ENCODE measurements around the gene LSR. TPM values are rescaled to one million over a fixed set of nuclear protein-coding genes. Genes with fewer than 3 reads are reported as not detected.

Gene LSR
- total RNA-seq, 2 experiments from 2014 or later: 20.0 to 20.6 TPM

DNA sequence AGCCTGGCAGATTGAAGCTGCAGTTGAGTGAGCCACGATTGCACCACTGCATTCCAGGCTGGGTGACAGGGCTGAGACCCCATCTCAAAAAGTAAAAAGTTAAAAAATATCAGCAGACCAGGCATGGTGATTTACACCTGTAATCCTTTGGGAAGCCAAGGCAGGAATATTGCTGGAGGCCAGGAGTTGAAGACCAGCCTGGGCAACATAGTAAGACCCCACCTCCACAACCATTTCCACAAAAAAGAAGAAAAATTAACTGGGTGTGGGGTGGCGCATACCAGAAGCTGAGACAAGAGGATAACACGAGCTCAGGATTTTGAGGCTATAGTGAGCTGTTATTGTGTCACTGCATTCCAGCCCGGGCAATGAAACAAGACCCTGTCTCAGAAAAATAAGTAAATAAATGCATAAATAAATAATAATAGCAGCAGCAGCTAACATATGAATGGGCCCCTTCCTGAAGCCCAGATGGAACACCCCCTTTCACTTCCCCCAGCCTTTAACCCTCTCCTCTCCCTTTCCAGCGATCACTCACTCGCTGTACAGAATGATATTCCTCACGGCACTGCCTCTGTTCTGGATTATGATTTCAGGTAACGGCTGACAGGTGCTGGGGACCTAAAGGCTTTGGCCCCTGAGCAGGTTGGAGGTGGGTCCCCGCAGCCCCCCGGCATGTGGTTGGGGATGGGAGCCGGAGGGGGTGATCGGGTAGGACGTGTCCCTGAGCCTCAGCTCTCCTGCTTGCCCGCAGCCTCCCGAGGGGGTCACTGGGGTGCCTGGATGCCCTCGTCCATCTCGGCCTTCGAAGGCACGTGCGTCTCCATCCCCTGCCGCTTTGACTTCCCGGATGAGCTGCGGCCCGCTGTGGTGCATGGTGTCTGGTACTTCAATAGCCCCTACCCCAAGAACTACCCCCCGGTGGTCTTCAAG, 46.3 kb downstream of the LSR start:
- intact Hi-C loops (cut with micrococcal nuclease): no loop called here
- DNase-seq (no peak), ATAC-seq (no peak)
- H3K9me3 Mint-ChIP-seq: no peaks in the 10 kb centered on the region
- no peak for TF ChIP-seq CTCF (IDR thresholded peaks at IDR 0.05)
- H3K27ac Mint-ChIP-seq: peak overlapping the region; percentile 31
- no peaks in the 10 kb centered on the region for H3K36me3 Mint-ChIP-seq (ENCODE audit: low read depth)
- ChIA-PET CTCF (interaction anchor here (1.0 to 1.6 kb wide), 7 partner anchors 10 to 228 kb away, joined by 3 to 4 read pairs (median 4); partner anchors contain the start of gene HAMP), POLR2A (interaction anchor here (1.1 to 1.4 kb wide), 3 partner anchors 89 to 228 kb away, joined by 3 to 4 read pairs (median 3); no protein-coding TSS in a partner anchor)
- H3K4me1 Mint-ChIP-seq (ENCODE audit: low read depth): peaks cover 9% of the 10 kb centered on the region
- H3K27me3 Mint-ChIP-seq: no peaks in the 10 kb centered on the region
- H3K4me3 Mint-ChIP-seq: no peak overlapping the region

GRCh38 chr19:35295792-35296462, 47.1 kb downstream of the LSR start:
- H3K4me3 Mint-ChIP-seq: peak overlapping the region; percentile 15
- ChIA-PET POLR2A (interaction anchor here (0.7 to 1.4 kb wide), 4 partner anchors 14 to 229 kb away, joined by 3 to 4 read pairs (median 3); partner anchors contain the start of gene HAMP), CTCF (interaction anchor here (1.1 to 1.4 kb wide), 5 partner anchors 10 to 229 kb away, joined by 3 to 4 read pairs (median 3); partner anchors contain the start of gene HAMP)
- H3K4me1 Mint-ChIP-seq (ENCODE audit: low read depth): peaks cover 9% of the 10 kb centered on the region
- H3K27ac Mint-ChIP-seq: peak overlapping the region; percentile 46
- intact Hi-C loops (cut with micrococcal nuclease): no loop called here
- DNase-seq: peak; percentile 71
- no peaks in the 10 kb centered on the region for H3K27me3 Mint-ChIP-seq
- H3K36me3 Mint-ChIP-seq (ENCODE audit: low read depth): no peaks in the 10 kb centered on the region
- peak; percentile 78 for ATAC-seq
- no peaks in the 10 kb centered on the region for H3K9me3 Mint-ChIP-seq
- no peak for TF ChIP-seq CTCF (IDR thresholded peaks at IDR 0.05)

DNA sequence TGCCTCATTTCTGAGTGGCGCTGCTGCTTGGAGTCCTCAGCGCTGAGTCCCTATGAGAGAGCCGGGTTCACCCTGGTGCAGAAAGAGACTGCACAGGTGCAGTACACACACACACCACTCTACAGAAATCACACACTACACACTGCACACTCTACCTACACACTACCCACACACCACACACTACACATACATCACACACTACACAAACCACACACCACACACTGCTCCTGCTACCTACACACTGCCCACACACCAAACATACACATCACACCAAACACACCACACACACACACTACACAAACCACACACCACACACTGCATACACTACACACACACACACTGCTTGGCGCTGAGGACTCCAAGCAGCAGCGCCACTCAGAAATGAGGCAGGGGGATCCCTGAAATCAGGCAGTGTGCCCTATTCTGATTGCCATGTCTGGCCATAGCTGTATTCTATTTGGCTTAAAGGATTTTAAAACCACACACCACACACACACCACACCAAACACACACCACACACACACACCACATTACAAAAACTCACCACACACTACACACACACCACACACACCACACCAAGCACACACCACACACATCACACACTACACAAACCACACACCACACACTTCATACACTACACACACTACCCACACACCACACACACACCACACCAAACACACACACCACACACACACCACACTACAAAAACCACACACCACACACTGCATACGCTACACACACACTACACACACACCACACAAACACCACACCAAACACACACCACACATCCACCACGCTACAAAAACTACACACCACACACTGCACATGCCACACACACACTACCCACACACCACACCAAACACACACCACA, 48.1 kb downstream of the LSR start:
- H3K27me3 Mint-ChIP-seq: no peaks in the 10 kb centered on the region
- ChIA-PET CTCF (interaction anchor here (1.2 kb wide), 1 partner anchor 12 kb away, joined by 3 read pairs; no protein-coding TSS in a partner anchor), POLR2A (no interaction called here)
- H3K4me3 Mint-ChIP-seq: no peak overlapping the region
- H3K36me3 Mint-ChIP-seq (ENCODE audit: low read depth): no peaks in the 10 kb centered on the region
- intact Hi-C loops (cut with micrococcal nuclease): no loop called here
- peak; percentile 45 for ATAC-seq
- no peak for TF ChIP-seq CTCF (IDR thresholded peaks at IDR 0.05)
- DNase-seq: no peak
- no peaks in the 10 kb centered on the region for H3K9me3 Mint-ChIP-seq
- H3K27ac Mint-ChIP-seq: no peak overlapping the region
- peaks cover 9% of the 10 kb centered on the region for H3K4me1 Mint-ChIP-seq (ENCODE audit: low read depth)

DNA sequence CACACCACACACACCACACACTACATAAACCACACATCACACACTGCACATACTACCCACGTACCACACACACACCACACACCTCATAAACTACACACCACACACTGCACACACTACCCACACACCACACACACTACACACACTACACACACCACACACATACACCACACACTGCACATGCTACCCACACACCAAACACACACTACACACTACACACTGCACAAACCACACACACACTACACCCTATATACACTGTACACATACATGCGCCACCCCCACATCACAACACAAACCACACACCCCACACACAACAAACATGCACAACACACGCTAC, 48.7 kb downstream of the LSR start:
- intact Hi-C loops (cut with micrococcal nuclease): no loop called here
- peaks cover 9% of the 10 kb centered on the region for H3K4me1 Mint-ChIP-seq (ENCODE audit: low read depth)
- ChIA-PET CTCF (no interaction called here), POLR2A (no interaction called here)
- H3K36me3 Mint-ChIP-seq (ENCODE audit: low read depth): no peaks in the 10 kb centered on the region
- H3K27ac Mint-ChIP-seq: no peak overlapping the region
- H3K27me3 Mint-ChIP-seq: no peaks in the 10 kb centered on the region
- ATAC-seq (no peak), DNase-seq (no peak)
- H3K9me3 Mint-ChIP-seq: no peaks in the 10 kb centered on the region
- H3K4me3 Mint-ChIP-seq: no peak overlapping the region
- TF ChIP-seq CTCF (IDR thresholded peaks at IDR 0.05): no peak
